GM23338 (cell line): Measurements from ENCODE around the gene IFNG. TPM values are rescaled to one million over a fixed set of nuclear protein-coding genes. Genes with fewer than 3 reads are reported as not detected.

ENCODE experiments used
- ATAC-seq: fragments of 200-7000 bp; cut with Tn5 transposase; 3 replicates; pipeline ENCODE4 v1.9.1; 2020
- DNase-seq: peaks from one replicate; pipeline ENCODE4 v3.0.0-alpha.2; 2015; ENCODE audit warnings: low spot score
- H2AFZ ChIP-seq: fragments of 200-600 bp; sonication (generic); 2 replicates; pipeline ENCODE4 v1.8.0; 2016; ENCODE audit warnings: antibody characterized with exemption, mild to moderate bottlenecking, moderate library complexity
- H3F3A ChIP-seq: fragments of 200-600 bp; sonication (generic); replicated peaks from 2 replicates; pipeline ENCODE4 v1.8.0; 2017; ENCODE audit warnings: antibody characterized with exemption, mixed run types, low read depth
- H3K27ac ChIP-seq: fragments of 200-600 bp; sonication (generic); 2 replicates; pipeline ENCODE4 v1.6.1; 2016; ENCODE audit warnings: low read depth
- H3K27me3 ChIP-seq: fragments of 200-600 bp; sonication (generic); 2 replicates; pipeline ENCODE4 v1.8.0; 2016; ENCODE audit warnings: mild to moderate bottlenecking, mixed run types, moderate library complexity; ENCODE audit not compliant: insufficient read depth
- H3K36me3 ChIP-seq: fragments of 200-600 bp; sonication (generic); 2 replicates; pipeline ENCODE4 v1.8.0; 2016; ENCODE audit warnings: mild to moderate bottlenecking; ENCODE audit not compliant: insufficient read depth
- H3K4me1 ChIP-seq: fragments of 200-600 bp; sonication (generic); 2 replicates; pipeline ENCODE4 v1.8.0; 2016; ENCODE audit warnings: mild to moderate bottlenecking, moderate library complexity; ENCODE audit not compliant: insufficient read depth
- H3K4me2 ChIP-seq: fragments of 200-600 bp; sonication (generic); 2 replicates; pipeline ENCODE4 v1.7.1; 2017; ENCODE audit warnings: mixed run types
- H3K4me3 ChIP-seq: fragments of 200-600 bp; sonication (generic); 2 replicates; pipeline ENCODE4 v1.6.1; 2016; ENCODE audit warnings: mixed run types
- H3K79me2 ChIP-seq: fragments of 200-600 bp; sonication (generic); replicated peaks from 2 replicates; pipeline ENCODE4 v1.8.0; 2017; ENCODE audit warnings: mild to moderate bottlenecking; ENCODE audit not compliant: insufficient read depth
- H3K9me2 ChIP-seq: fragments of 200-600 bp; sonication (generic); 2 replicates; pipeline ENCODE4 v1.8.0; 2017; ENCODE audit not compliant: insufficient read depth
- H4K20me1 ChIP-seq: fragments of 200-600 bp; sonication (generic); replicated peaks from 2 replicates; pipeline ENCODE4 v1.8.0; 2017; ENCODE audit warnings: mild to moderate bottlenecking; ENCODE audit not compliant: insufficient read depth
- H3K27ac Mint-ChIP-seq: 2 replicates; pipeline ENCODE4 v1.8.0; 2020; ENCODE audit warnings: inconsistent platforms, mild to moderate bottlenecking, moderate library complexity, mixed read lengths
- H3K27me3 Mint-ChIP-seq: 3 replicates; pipeline ENCODE4 v1.8.0; 2022; ENCODE audit warnings: low read depth, mild to moderate bottlenecking, moderate library complexity, mixed read lengths, inconsistent platforms; ENCODE audit not compliant: insufficient read depth, poor library complexity
- H3K36me3 Mint-ChIP-seq: 3 replicates; pipeline ENCODE4 v1.8.0; 2021; ENCODE audit warnings: low read depth, mild to moderate bottlenecking, inconsistent platforms, moderate library complexity, mixed read lengths
- H3K4me1 Mint-ChIP-seq: 3 replicates; pipeline ENCODE4 v1.8.0; 2020; ENCODE audit warnings: mild to moderate bottlenecking, inconsistent platforms, mixed read lengths
- H3K4me3 Mint-ChIP-seq: 3 replicates; pipeline ENCODE4 v1.8.0; 2021; ENCODE audit warnings: moderate library complexity, mild to moderate bottlenecking, inconsistent platforms, mixed read lengths
- H3K9me3 Mint-ChIP-seq: 3 replicates; pipeline ENCODE4 v1.8.0; 2020; ENCODE audit warnings: moderate library complexity, mild to moderate bottlenecking, inconsistent platforms, mixed read lengths
- CREB1 ChIP-seq: fragments of 250-450 bp; sonication (Bioruptor Pico); IDR thresholded peaks from 2 replicates; pipeline ENCODE4 v1.5.0; 2020; ENCODE audit warnings: low read depth, mild to moderate bottlenecking, moderate library complexity
- EZH2 ChIP-seq: fragments of 200-600 bp; sonication (generic); IDR thresholded peaks from one replicate; pipeline ENCODE4 v1.8.0; 2017; ENCODE audit warnings: antibody characterized with exemption, mild to moderate bottlenecking, low read depth; ENCODE audit not compliant: unreplicated experiment
- EZH2phosphoT487 ChIP-seq: fragments of 200-600 bp; sonication (generic); IDR thresholded peaks from one replicate; pipeline ENCODE4 v1.8.1; 2018; ENCODE audit warnings: antibody characterized with exemption; ENCODE audit not compliant: unreplicated experiment
- JUNB ChIP-seq: IDR thresholded peaks from one replicate; pipeline ENCODE4 v1.6.1; 2016; ENCODE audit warnings: antibody characterized with exemption; ENCODE audit not compliant: unreplicated experiment
- NANOG ChIP-seq: IDR thresholded peaks from 2 replicates; pipeline ENCODE4 v1.6.1; 2016; ENCODE audit warnings: antibody characterized with exemption, borderline replicate concordance
- POLR2AphosphoS5 ChIP-seq: IDR thresholded peaks from 2 replicates; pipeline ENCODE4 v1.6.1; 2016; ENCODE audit warnings: antibody characterized with exemption, low read depth
- REST ChIP-seq: IDR thresholded peaks from one replicate; pipeline ENCODE4 v1.6.1; 2018; ENCODE audit warnings: antibody characterized with exemption; ENCODE audit not compliant: unreplicated experiment
- STAT1 ChIP-seq: IDR thresholded peaks from one replicate; pipeline ENCODE4 v1.6.1; 2016; ENCODE audit warnings: antibody characterized with exemption; ENCODE audit not compliant: unreplicated experiment
- ZNF114 ChIP-seq: fragments of 250-450 bp; sonication (Bioruptor Pico); IDR thresholded peaks from 2 replicates; pipeline ENCODE4 v1.5.0; 2020; ENCODE audit warnings: mild to moderate bottlenecking, moderate library complexity
- ZNF462 ChIP-seq: fragments of 250-450 bp; sonication (Bioruptor Pico); IDR thresholded peaks from 2 replicates; pipeline ENCODE4 v1.5.0; 2020; ENCODE audit warnings: mild to moderate bottlenecking, moderate library complexity
- polyA plus RNA-seq: library from polyadenylated mRNA; unstranded; fragments of >200 nt; fragmentation: Nextera tagmentation; extraction: Ambion mirVana; gene quantifications from 2 replicates; pipeline ENCODE4 v1.2.1, GENCODE V29; 2016
- total RNA-seq: library from RNA; depleted of rRNA; stranded (reverse); fragments of >200 nt; shearing (Covaris generic); gene quantifications from 2 replicates; pipeline ENCODE4 v1.2.3, GENCODE V29; 2014

The IFNG gene
- total and polyA plus RNA-seq, 2 experiments from 2014 or later: not detected

GRCh38 chr12:68148261-68148951 lies 11.1 kb downstream of the IFNG start:
- H3K27ac ChIP-seq: no peak overlapping the region
- no peak overlapping the region for H2AFZ ChIP-seq
- Mint-ChIP-seq H3K27ac (no peak overlapping the region), H3K27me3 (peaks cover 3% of the 10 kb centered on the region), H3K4me1 (peaks cover 16% of the 10 kb centered on the region), H3K4me3 (no peak overlapping the region), H3K36me3 (no peaks in the 10 kb centered on the region), H3K9me3 (no peaks in the 10 kb centered on the region)
- H3K79me2 ChIP-seq: no peaks in the 10 kb centered on the region
- H3K36me3 ChIP-seq: no peaks in the 10 kb centered on the region
- no peaks in the 10 kb centered on the region for H3K27me3 ChIP-seq
- H4K20me1 ChIP-seq: no peaks in the 10 kb centered on the region
- H3K4me3 ChIP-seq: 0 out of 2 replicates have a peak overlapping the region, but pooled peaks have one; percentile 8
- no peaks in the 10 kb centered on the region for H3F3A ChIP-seq
- H3K4me1 ChIP-seq: peaks cover 19% of the 10 kb centered on the region
- DNase-seq (peak; percentile 8), ATAC-seq (peak; percentile 69)
- TF ChIP-seq CREB1 (CRISPR knock-in tag) (no peak), ZNF462 (CRISPR knock-in tag) (peak; percentile 88)
- peaks cover 10% of the 10 kb centered on the region for H3K9me2 ChIP-seq
- H3K4me2 ChIP-seq: 0 out of 2 replicates have a peak overlapping the region, but pooled peaks have one; percentile 25

- no peak overlapping the region for H3K27ac Mint-ChIP-seq
- no peaks in the 10 kb centered on the region for H3K9me3 Mint-ChIP-seq
- no peak for DNase-seq
- no peak overlapping the region for H3K4me3 ChIP-seq
- no peaks in the 10 kb centered on the region for H3K4me1 ChIP-seq
- H4K20me1 ChIP-seq: no peaks in the 10 kb centered on the region
- H3K4me1 Mint-ChIP-seq: peaks cover 14% of the 10 kb centered on the region
- no peaks in the 10 kb centered on the region for H3K36me3 ChIP-seq
- H3K79me2 ChIP-seq: no peaks in the 10 kb centered on the region
- 0 out of 2 replicates have a peak, but pooled peaks cover 3% of the 10 kb centered on the region for H3K9me2 ChIP-seq
- H3K27ac ChIP-seq: no peak overlapping the region
- H3K4me3 Mint-ChIP-seq: no peak overlapping the region
- peaks cover 1% of the 10 kb centered on the region for H3K27me3 Mint-ChIP-seq
- H2AFZ ChIP-seq: no peak overlapping the region
- no peaks in the 10 kb centered on the region for H3F3A ChIP-seq
- H3K4me2 ChIP-seq: no peak overlapping the region
- no peak for ATAC-seq
- H3K27me3 ChIP-seq: no peaks in the 10 kb centered on the region
- no peaks in the 10 kb centered on the region for H3K36me3 Mint-ChIP-seq
- no peak for TF ChIP-seq EZH2phosphoT487
- no peak for TF ChIP-seq EZH2
- no peak for TF ChIP-seq CREB1 (CRISPR knock-in tag)
- TF ChIP-seq ZNF114 (CRISPR knock-in tag): no peak
- no peak for TF ChIP-seq REST
- no peak for TF ChIP-seq POLR2AphosphoS5
- no peak for TF ChIP-seq JUNB
- no peak for TF ChIP-seq NANOG
- TF ChIP-seq STAT1: no peak
These were observed 19.0 kb downstream of the IFNG start for GRCh38 chr12:68140556-68140955.
